ENCODE results near the gene TSPAN8. TPM values are rescaled to one million over a fixed set of nuclear protein-coding genes. Genes with fewer than 3 reads are reported as not detected.

Gene TSPAN8
- total RNA-seq, 1 donor from 2014 or later, result 0.42 TPM

- H3K27me3 ChIP-seq (ENCODE audit: control insufficient read depth, insufficient read depth, low read length), result no peaks in the 10 kb centered on the region
- TF ChIP-seq CTCF (IDR thresholded peaks at IDR 0.05; ENCODE audit: insufficient read depth, low read length, poor library complexity, severe bottlenecking), result no peak
- no peaks in the 10 kb centered on the region for H3K36me3 ChIP-seq (ENCODE audit: control insufficient read depth, insufficient read depth, low read length)
- H3K4me3 ChIP-seq (ENCODE audit: low read depth, low read length), result no peak overlapping the region
- no peak for DNase-seq (ENCODE audit: low read depth)
Observed at GRCh38 chr12:71142956-71143355, 14.8 kb downstream of the TSPAN8 start.

- no peak for TF ChIP-seq CTCF (IDR thresholded peaks at IDR 0.05; ENCODE audit: insufficient read depth, low read length, poor library complexity, severe bottlenecking)
- no peak for DNase-seq (ENCODE audit: low read depth)
Observed at GRCh38 chr12:71142016-71142415, 15.8 kb downstream of the TSPAN8 start.

DNA sequence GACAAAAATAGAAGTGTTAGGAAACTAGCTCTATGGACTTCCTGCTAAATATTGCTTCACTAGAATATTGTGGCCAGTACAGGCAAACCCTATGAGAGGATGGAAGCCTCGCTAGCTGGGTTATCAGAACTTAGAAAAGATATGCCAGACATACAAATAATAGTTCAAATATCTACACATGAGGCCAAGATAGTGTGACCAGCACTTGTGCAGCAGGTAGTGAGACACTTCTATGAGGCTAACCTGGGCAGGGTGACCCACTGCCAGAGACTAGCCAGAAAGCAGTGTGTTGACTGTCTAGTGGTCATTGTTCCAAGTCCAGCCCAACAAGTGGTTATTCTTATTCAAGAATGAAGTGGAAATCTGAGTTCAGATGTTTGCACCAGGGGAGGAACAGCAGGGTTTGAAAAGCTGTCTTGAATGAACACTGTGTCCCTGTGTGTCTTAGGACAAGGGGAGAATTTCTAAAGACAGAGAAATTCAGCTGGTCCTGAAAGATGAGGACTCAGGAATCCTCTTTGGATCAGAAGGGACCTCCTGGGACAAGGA, 16.3 kb downstream of the TSPAN8 start:
- no peaks in the 10 kb centered on the region for H3K27me3 ChIP-seq (ENCODE audit: control insufficient read depth, insufficient read depth, low read length)
- DNase-seq (ENCODE audit: low read depth), result no peak
- no peaks in the 10 kb centered on the region for H3K36me3 ChIP-seq (ENCODE audit: control insufficient read depth, insufficient read depth, low read length)
- TF ChIP-seq CTCF (IDR thresholded peaks at IDR 0.05; ENCODE audit: insufficient read depth, low read length, poor library complexity, severe bottlenecking), result no peak
- H3K4me3 ChIP-seq (ENCODE audit: low read depth, low read length), result no peak overlapping the region

More at GRCh38 chr12:71142016-71142415, 15.8 kb downstream of the TSPAN8 start:
- Histone ChIP-seq H3K27me3 (ENCODE audit: control insufficient read depth, insufficient read depth, low read length) (no peaks in the 10 kb centered on the region), H3K36me3 (ENCODE audit: control insufficient read depth, insufficient read depth, low read length) (no peaks in the 10 kb centered on the region), H3K4me3 (ENCODE audit: low read depth, low read length) (no peak overlapping the region)

DNA sequence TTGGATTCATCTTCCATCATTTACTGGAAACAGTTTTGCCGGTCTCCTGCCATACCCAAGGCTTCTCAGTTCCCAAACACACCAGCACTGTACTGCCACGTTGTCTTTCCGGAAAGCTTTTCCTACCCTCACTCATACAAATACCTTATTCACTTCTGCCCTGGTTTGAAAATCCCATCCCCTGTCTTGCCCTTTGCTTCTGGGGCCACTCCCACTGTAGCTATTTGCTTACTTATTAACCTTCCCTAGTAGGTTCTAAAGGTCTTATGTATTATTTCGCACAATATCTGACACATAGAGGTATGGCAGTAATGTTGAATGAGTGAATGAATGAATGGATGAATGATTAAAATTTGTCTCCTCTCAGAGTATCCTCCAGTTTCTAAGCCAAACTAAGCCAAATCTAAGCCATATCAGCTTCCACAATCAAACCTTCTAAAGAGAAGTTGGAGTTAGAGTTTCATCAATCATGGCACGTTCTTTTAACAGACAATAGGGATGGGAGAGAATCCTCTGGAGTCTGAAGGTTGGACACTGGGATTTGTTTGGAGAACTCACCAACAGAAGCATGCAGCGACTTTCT, 18.6 kb downstream of the TSPAN8 start:
- no peaks in the 10 kb centered on the region for H3K36me3 ChIP-seq (ENCODE audit: control insufficient read depth, insufficient read depth, low read length)
- no peak for DNase-seq (ENCODE audit: low read depth)
- H3K4me3 ChIP-seq (ENCODE audit: low read depth, low read length), result no peak overlapping the region
- TF ChIP-seq CTCF (IDR thresholded peaks at IDR 0.05; ENCODE audit: insufficient read depth, low read length, poor library complexity, severe bottlenecking), result no peak
- no peaks in the 10 kb centered on the region for H3K27me3 ChIP-seq (ENCODE audit: control insufficient read depth, insufficient read depth, low read length)

- TF ChIP-seq CTCF (IDR thresholded peaks at IDR 0.05; ENCODE audit: insufficient read depth, low read length, poor library complexity, severe bottlenecking), result no peak
- no peaks in the 10 kb centered on the region for H3K36me3 ChIP-seq (ENCODE audit: control insufficient read depth, insufficient read depth, low read length)
- no peaks in the 10 kb centered on the region for H3K27me3 ChIP-seq (ENCODE audit: control insufficient read depth, insufficient read depth, low read length)
- H3K4me3 ChIP-seq (ENCODE audit: low read depth, low read length), result no peak overlapping the region
- no peak for DNase-seq (ENCODE audit: low read depth)
Observed at GRCh38 chr12:71138011-71138410, 19.8 kb downstream of the TSPAN8 start.

GRCh38 chr12:71135812-71136176, 22.0 kb downstream of the TSPAN8 start:
- DNase-seq (ENCODE audit: low read depth), result no peak
- Histone ChIP-seq H3K4me3 (ENCODE audit: low read depth, low read length) (no peak overlapping the region), H3K27me3 (ENCODE audit: control insufficient read depth, insufficient read depth, low read length) (no peaks in the 10 kb centered on the region), H3K36me3 (ENCODE audit: control insufficient read depth, insufficient read depth, low read length) (no peaks in the 10 kb centered on the region)
- no peak for TF ChIP-seq CTCF (IDR thresholded peaks at IDR 0.05; ENCODE audit: insufficient read depth, low read length, poor library complexity, severe bottlenecking)

Data from kidney epithelial cell (primary cell).